ENCODE data around the gene CNFN.

DNA sequence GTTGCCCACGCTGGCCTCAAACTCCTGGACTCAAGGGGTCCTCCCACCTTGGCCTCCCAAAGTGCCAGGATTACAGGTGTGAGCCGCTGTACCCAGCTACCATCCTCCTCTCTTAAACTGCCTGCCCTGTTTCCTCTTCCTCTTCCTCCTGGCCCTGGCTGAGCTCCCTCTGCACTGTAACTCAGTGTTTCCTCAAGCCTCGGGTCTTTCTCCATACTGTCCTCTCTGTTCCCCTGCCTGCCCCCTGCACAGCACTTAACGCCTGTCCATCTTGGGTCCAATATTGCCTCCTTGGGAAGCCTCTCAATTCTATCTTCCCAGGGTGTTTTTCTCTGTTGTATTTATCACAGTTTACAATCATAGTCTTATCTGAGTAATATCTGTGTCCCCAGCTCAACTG, 31.0 kb upstream of the CNFN start:
- TF ChIP-seq, protein P1, sequence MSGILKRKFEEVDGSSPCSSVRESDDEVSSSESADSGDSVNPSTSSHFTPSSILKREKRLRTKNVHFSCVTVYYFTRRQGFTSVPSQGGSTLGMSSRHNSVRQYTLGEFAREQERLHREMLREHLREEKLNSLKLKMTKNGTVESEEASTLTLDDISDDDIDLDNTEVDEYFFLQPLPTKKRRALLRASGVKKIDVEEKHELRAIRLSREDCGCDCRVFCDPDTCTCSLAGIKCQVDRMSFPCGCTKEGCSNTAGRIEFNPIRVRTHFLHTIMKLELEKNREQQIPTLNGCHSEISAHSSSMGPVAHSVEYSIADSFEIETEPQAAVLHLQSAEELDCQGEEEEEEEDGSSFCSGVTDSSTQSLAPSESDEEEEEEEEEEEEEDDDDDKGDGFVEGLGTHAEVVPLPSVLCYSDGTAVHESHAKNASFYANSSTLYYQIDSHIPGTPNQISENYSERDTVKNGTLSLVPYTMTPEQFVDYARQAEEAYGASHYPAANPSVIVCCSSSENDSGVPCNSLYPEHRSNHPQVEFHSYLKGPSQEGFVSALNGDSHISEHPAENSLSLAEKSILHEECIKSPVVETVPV (CRISPR knock-in tag; IDR thresholded peaks at IDR 0.05), result no peak
- TF ChIP-seq PATZ1 (CRISPR knock-in tag; IDR thresholded peaks at IDR 0.05; ENCODE audit: borderline replicate concordance), result no peak
